Neural cell (in vitro differentiated cells): ENCODE results near the gene WNT7A.

ENCODE experiments used
- CTCF ChIP-seq: fragments of 450-650 bp; IDR thresholded peaks from 2 replicates; pipeline ENCODE4 v1.5.1; 2014; ENCODE audit warnings: antibody characterized with exemption, mild to moderate bottlenecking, moderate library complexity; ENCODE audit not compliant: poor library complexity, severe bottlenecking
- RAD21 ChIP-seq: fragments of 450-650 bp; conservative IDR thresholded peaks from 2 replicates; pipeline ENCODE4 v1.6.1; 2014; ENCODE audit warnings: antibody characterized with exemption, mild to moderate bottlenecking, moderate library complexity

GRCh38 chr3:13785853-13786436 is 93.9 kb downstream of the WNT7A start:
- TF ChIP-seq CTCF = no peak
- no peak for TF ChIP-seq RAD21
